GM10266 (cell line): ENCODE data around the gene TBC1D9B.

Experiments used
- DNase-seq: peaks from one replicate; pipeline ENCODE4 v3.0.0; 2012; ENCODE audit errors: extremely low spot score
- CTCF ChIP-seq: IDR thresholded peaks from 2 replicates; pipeline ENCODE4 v1.5.1; 2012; ENCODE audit warnings: mild to moderate bottlenecking, low read depth; ENCODE audit not compliant: control insufficient read depth, insufficient read depth; ENCODE audit errors: missing control alignments

Gene TBC1D9B

GRCh38 chr5:179907556-179908324 is at the start of gene TBC1D9B:
Gene TBC1D9B, minus strand, starts transcription at chr5:179907897. Its CDS starts 76 bp downstream, at chr5:179907821.
- TF ChIP-seq CTCF: peak; percentile 66
- DNase-seq: peak; percentile 93

GRCh38 chr5:179955630-179956029 is 47.9 kb upstream of the TBC1D9B start:
- DNase-seq: no peak
- no peak for TF ChIP-seq CTCF

GRCh38 chr5:179955062-179955461 is 47.4 kb upstream of the TBC1D9B start:
- no peak for DNase-seq
- no peak for TF ChIP-seq CTCF

GRCh38 chr5:179954434-179954833 is 46.7 kb upstream of the TBC1D9B start:
- no peak for TF ChIP-seq CTCF
- no peak for DNase-seq

- no peak for TF ChIP-seq CTCF
- DNase-seq: no peak
These were observed 46.3 kb upstream of the TBC1D9B start for GRCh38 chr5:179953987-179954386.

- no peak for TF ChIP-seq CTCF
- no peak for DNase-seq
These were observed 29.4 kb upstream of the TBC1D9B start for GRCh38 chr5:179936976-179937681.
